PC-9 (cell line): Measurements from ENCODE around the gene NFIA. TPM values are rescaled to one million over a fixed set of nuclear protein-coding genes. Genes with fewer than 3 reads are reported as not detected.
A peak's percentile ranks its signal among the peaks of the same experiment; 100 is the strongest.

ENCODE experiments used
- BruUV-seq: library from RNA; stranded (reverse); fragments of 400-500 nt; replicated peaks from 2 replicates; lab custom pipeline; 2021; lab: Mats Ljungman, UMichigan
- CTCF ChIA-PET: fragments of 300-600 bp; sonication (Branson Sonifier 250); formaldehyde crosslinking; loops from one replicate; lab custom pipeline; 2022; ENCODE audit warnings: antibody characterized with exemption; lab: Charles Lee
- POLR2A ChIA-PET: fragments of 300-600 bp; sonication (Branson Sonifier 250); formaldehyde crosslinking; loops from one replicate; lab custom pipeline; 2022; ENCODE audit warnings: antibody characterized with exemption; ENCODE audit not compliant: unreplicated experiment; lab: Charles Lee
- DNase-seq, 2 experiments: peaks; one replicate each; pipeline versions ENCODE4 v3.0.0 to v3.0.0-alpha.2; 2015 to 2022; ENCODE audit warnings: mixed read lengths in 1 of 2
- H2AFZ ChIP-seq: fragments of 200-600 bp; sonication (generic); 2 replicates; pipeline ENCODE4 v1.8.1; 2017; ENCODE audit warnings: antibody characterized with exemption
- H3F3A ChIP-seq: fragments of 200-600 bp; sonication (generic); 2 replicates; pipeline ENCODE4 v1.8.1; 2017; ENCODE audit warnings: antibody characterized with exemption, mild to moderate bottlenecking, low read depth; ENCODE audit not compliant: insufficient read depth
- H3K27ac ChIP-seq: fragments of 200-600 bp; sonication (generic); 2 replicates; pipeline ENCODE4 v1.6.1; 2016; ENCODE audit warnings: mixed run types
- H3K27me3 ChIP-seq: fragments of 200-600 bp; sonication (generic); 2 replicates; pipeline ENCODE4 v1.6.1; 2016; ENCODE audit warnings: low read depth, mixed run types; ENCODE audit not compliant: insufficient read depth
- H3K36me3 ChIP-seq: fragments of 200-600 bp; sonication (generic); 2 replicates; pipeline ENCODE4 v1.6.1; 2016; ENCODE audit warnings: low read depth, mixed run types
- H3K4me1 ChIP-seq: fragments of 200-600 bp; sonication (generic); replicated peaks from 2 replicates; pipeline ENCODE4 v1.6.1; 2016; ENCODE audit warnings: mixed run types; ENCODE audit not compliant: insufficient read depth
- H3K4me2 ChIP-seq: fragments of 200-600 bp; sonication (generic); 2 replicates; pipeline ENCODE4 v1.6.1; 2017; ENCODE audit warnings: mixed run types
- H3K4me3 ChIP-seq: fragments of 200-600 bp; sonication (generic); 2 replicates; pipeline ENCODE4 v1.6.1; 2016; ENCODE audit warnings: mixed run types
- H3K79me2 ChIP-seq: fragments of 200-600 bp; sonication (generic); 2 replicates; pipeline ENCODE4 v1.6.1; 2017; ENCODE audit warnings: low read depth, mixed run types
- H3K9me2 ChIP-seq: fragments of 200-600 bp; sonication (generic); 2 replicates; pipeline ENCODE4 v1.8.1; 2017; ENCODE audit warnings: mild to moderate bottlenecking; ENCODE audit not compliant: insufficient read depth
- H3K9me3 ChIP-seq: fragments of 200-600 bp; sonication (generic); 2 replicates; pipeline ENCODE4 v1.8.1; 2016; ENCODE audit warnings: low read depth; ENCODE audit not compliant: insufficient read depth
- H4K20me1 ChIP-seq: fragments of 200-600 bp; sonication (generic); 2 replicates; pipeline ENCODE4 v1.8.1; 2017; ENCODE audit not compliant: insufficient read depth
- EZH2 ChIP-seq: fragments of 200-600 bp; sonication (generic); IDR thresholded peaks from 2 replicates; pipeline ENCODE4 v1.8.0; 2017; ENCODE audit warnings: antibody characterized with exemption, low read depth
- intact Hi-C: fragments of 100-400 bp; cut with micrococcal nuclease; formaldehyde crosslinking; loops from one replicate; pipeline ENCODE4 v1.10.0; 2022; ENCODE audit not compliant: unreplicated experiment
- total RNA-seq: library from RNA; stranded (reverse); gene quantifications from 2 replicates; pipeline ENCODE4 v1.2.3, GENCODE V29; 2021
- TF ChIP-seq, protein P1 (sequence below): fragments of 200-600 bp; sonication (generic); conservative IDR thresholded peaks from 2 replicates; pipeline ENCODE4 v1.6.1; 2017; ENCODE audit warnings: mixed run types, antibody characterized with exemption, mild to moderate bottlenecking, moderate library complexity

Gene NFIA
- total RNA-seq, 1 experiment from 2014 or later, result 26.7 TPM

DNA sequence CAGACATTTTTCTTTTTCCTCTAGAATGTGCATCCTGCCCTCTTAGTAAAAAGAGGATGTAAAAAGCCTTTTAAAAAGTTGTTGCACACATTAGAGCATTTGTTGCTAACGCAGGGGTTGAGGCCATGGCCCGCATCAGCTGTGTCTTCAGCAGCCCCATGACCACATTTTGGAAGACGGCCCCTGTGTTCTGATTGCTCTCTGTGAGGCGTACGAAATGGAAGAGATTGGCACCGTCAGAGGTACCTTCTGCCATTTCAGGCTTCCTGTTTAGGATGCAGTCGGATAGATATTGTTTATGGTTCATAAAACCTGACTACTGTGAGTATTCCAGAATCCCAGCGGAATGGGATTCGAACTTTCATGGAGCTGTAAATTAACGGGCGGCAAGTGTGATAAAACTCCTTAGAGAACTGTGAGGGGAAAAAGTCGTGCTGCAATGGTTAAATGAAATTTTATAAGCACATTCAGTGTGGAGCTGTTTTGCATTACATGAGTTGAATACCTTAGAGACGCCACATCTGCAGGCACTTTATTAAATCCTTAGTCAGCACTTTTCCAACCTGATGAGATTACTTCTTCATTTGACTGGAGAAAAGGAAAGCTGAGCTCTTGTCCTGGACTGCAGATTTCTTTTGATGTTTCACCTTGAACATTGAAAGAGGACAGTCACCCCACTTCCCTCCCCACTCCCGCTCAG lies 368.7 kb downstream of the NFIA start:
- peak overlapping the region; percentile 14; the same call in 1 of the 2 replicates for H3K27ac ChIP-seq
- no peaks in the 10 kb centered on the region for H3K9me2 ChIP-seq
- H3K79me2 ChIP-seq, result no peaks in the 10 kb centered on the region
- TF ChIP-seq EZH2, result no peak
- TF ChIP-seq, protein P1, sequence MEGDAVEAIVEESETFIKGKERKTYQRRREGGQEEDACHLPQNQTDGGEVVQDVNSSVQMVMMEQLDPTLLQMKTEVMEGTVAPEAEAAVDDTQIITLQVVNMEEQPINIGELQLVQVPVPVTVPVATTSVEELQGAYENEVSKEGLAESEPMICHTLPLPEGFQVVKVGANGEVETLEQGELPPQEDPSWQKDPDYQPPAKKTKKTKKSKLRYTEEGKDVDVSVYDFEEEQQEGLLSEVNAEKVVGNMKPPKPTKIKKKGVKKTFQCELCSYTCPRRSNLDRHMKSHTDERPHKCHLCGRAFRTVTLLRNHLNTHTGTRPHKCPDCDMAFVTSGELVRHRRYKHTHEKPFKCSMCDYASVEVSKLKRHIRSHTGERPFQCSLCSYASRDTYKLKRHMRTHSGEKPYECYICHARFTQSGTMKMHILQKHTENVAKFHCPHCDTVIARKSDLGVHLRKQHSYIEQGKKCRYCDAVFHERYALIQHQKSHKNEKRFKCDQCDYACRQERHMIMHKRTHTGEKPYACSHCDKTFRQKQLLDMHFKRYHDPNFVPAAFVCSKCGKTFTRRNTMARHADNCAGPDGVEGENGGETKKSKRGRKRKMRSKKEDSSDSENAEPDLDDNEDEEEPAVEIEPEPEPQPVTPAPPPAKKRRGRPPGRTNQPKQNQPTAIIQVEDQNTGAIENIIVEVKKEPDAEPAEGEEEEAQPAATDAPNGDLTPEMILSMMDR, result no peak
- no peak overlapping the region for H2AFZ ChIP-seq
- CTCF ChIA-PET, result no interaction called here
- peaks cover 22% of the 10 kb centered on the region for H3K4me1 ChIP-seq
- H3K27me3 ChIP-seq, result no peaks in the 10 kb centered on the region
- no peaks in the 10 kb centered on the region for H3F3A ChIP-seq
- H3K4me2 ChIP-seq, result no peak overlapping the region
- H3K4me3 ChIP-seq, result no peak overlapping the region
- no peaks in the 10 kb centered on the region for H3K36me3 ChIP-seq
- no TSS peak for BruUV-seq
- no peaks in the 10 kb centered on the region for H3K9me3 ChIP-seq
- intact Hi-C loops, result loop anchor here (5.0 to 10.0 kb wide), 5 partner anchors 134 to 1479 kb away; no protein-coding TSS in a partner anchor
- H4K20me1 ChIP-seq, result no peaks in the 10 kb centered on the region
- DNase-seq, result no peak
- POLR2A ChIA-PET, result interaction anchor here (0.6 kb wide), 1 partner anchor 14 kb away, joined by 3 read pairs; no protein-coding TSS in a partner anchor

DNA sequence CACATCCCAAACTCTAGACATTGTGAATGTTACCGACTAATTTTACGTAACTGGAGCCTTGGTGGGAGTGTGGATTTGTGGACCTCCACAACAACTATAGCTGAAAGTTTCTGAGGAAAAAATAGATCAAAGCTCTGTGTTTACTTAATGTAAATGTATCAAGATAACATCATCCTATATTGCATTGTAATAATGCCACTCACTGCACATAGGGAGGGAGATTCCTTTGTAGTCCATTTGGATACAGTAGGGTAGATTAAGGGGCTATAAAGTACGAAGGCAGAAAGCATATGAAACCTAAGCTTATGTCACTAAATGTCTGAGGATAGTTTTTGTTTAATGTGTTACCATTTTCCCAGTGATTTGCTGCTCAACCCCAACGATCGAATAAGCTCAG lies 369.2 kb downstream of the NFIA start:
- Histone ChIP-seq H3K4me2 (no peak overlapping the region), H3K9me3 (no peaks in the 10 kb centered on the region), H3K27me3 (no peaks in the 10 kb centered on the region), H3K4me3 (no peak overlapping the region), H3K36me3 (no peaks in the 10 kb centered on the region), H3F3A (no peaks in the 10 kb centered on the region), H3K9me2 (no peaks in the 10 kb centered on the region), H3K4me1 (peaks cover 22% of the 10 kb centered on the region), H3K27ac (no peak overlapping the region), H4K20me1 (no peaks in the 10 kb centered on the region), H3K79me2 (no peaks in the 10 kb centered on the region), H2AFZ (no peak overlapping the region)
- intact Hi-C loops, result loop anchor here (5.0 to 10.0 kb wide), 5 partner anchors 133 to 1479 kb away; no protein-coding TSS in a partner anchor
- BruUV-seq, result no TSS peak
- no peak for DNase-seq
- CTCF ChIA-PET, result no interaction called here
- TF ChIP-seq, protein P1, result no peak
- TF ChIP-seq EZH2, result no peak
- POLR2A ChIA-PET, result interaction anchor here (0.6 kb wide), 1 partner anchor 14 kb away, joined by 3 read pairs; no protein-coding TSS in a partner anchor

DNA sequence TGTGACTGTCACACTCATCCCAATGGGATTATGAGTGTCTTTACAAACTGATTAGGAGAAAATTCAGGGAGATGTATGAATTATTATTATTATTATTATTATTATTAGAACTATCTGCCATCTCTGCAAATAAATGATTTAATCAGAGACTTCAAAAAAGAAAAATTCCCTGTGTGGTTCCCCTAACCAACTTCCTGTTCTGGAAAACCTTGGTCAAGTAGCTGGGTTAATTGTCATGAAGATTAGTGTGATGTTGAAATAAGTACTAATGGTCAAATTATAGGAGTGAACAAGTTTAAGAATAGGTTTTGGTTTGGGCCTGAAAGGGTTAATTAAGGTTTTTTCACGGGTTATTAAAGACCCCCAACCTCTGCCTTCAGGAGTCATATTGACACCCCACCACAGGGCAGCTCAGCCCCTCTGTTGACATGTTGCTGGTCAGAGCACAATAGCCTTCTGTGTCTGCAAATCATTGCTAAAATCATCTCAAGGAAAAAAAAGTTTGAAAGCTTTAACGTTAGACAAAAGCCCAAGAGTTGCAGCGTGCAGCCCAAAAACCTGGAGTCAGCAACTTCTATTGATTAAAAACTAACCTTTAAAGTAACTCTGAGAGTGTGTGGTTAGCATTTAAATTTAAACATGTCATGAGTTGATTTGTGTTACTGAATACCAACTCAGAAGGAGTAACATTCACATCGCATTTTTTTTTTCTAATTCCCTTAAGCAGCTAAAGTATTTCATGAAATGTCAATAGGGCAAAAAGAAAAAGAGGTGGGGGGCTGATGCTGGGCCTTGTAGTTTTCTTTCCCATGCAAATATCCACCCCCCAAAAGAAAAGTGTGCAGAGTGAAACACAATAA lies 370.0 kb downstream of the NFIA start:
- Histone ChIP-seq H3K36me3 (no peaks in the 10 kb centered on the region), H3K79me2 (no peaks in the 10 kb centered on the region), H2AFZ (no peak overlapping the region), H3K27me3 (no peaks in the 10 kb centered on the region), H3F3A (no peaks in the 10 kb centered on the region), H3K27ac (peak overlapping the region; percentile 17; the same call in 1 of the 2 replicates), H3K4me2 (peak overlapping the region; percentile 45), H3K4me3 (no peak overlapping the region), H3K4me1 (peaks cover 22% of the 10 kb centered on the region), H3K9me2 (no peaks in the 10 kb centered on the region), H4K20me1 (no peaks in the 10 kb centered on the region), H3K9me3 (no peaks in the 10 kb centered on the region)
- intact Hi-C loops, result loop anchor here (1.0 to 10.0 kb wide), 14 partner anchors 28 to 1480 kb away; no protein-coding TSS in a partner anchor
- TF ChIP-seq EZH2, result no peak
- no TSS peak for BruUV-seq
- ChIA-PET CTCF (interaction anchor here (0.7 to 0.8 kb wide), 2 partner anchors 130 to 317 kb away, joined by 9 to 10 read pairs; no protein-coding TSS in a partner anchor), POLR2A (interaction anchor here (0.5 kb wide), 1 partner anchor 370 kb away, joined by 4 read pairs; the partner anchor contains the start of gene NFIA)
- DNase-seq, result no peak
